HepG2 (cell line): ENCODE data around the gene GADD45A. TPM values are rescaled to one million over a fixed set of nuclear protein-coding genes. Genes with fewer than 3 reads are reported as not detected.

Source experiments
- ATAC-seq: fragments of 200-7000 bp; cut with Tn5 transposase; 3 replicates; pipeline ENCODE4 v1.9.1; 2020; ENCODE audit warnings: mild to moderate bottlenecking, moderate library complexity
- BruUV-seq: library from RNA; stranded (reverse); fragments of 400-500 nt; replicated peaks from 2 replicates; lab custom pipeline; 2021; lab: Mats Ljungman, UMichigan
- CTCF ChIA-PET: fragments of 300-600 bp; formaldehyde crosslinking; extraction: SDS; loops from one replicate; lab custom pipeline; 2021; ENCODE audit warnings: low total read pairs, inconsistent platforms, low intra/inter-chr PET ratio; lab: Yijun Ruan, JAX
- POLR2A ChIA-PET: fragments of 350-600 bp; sonication (Branson Sonifier 250); formaldehyde crosslinking; loops from one replicate; lab custom pipeline; 2020; ENCODE audit warnings: antibody characterized with exemption, inconsistent platforms; lab: Yijun Ruan, JAX
- DNase-seq: peaks from one replicate; pipeline ENCODE4 v3.0.0-alpha.2; 2015; ENCODE audit warnings: low spot score
- FAIRE-seq: peaks from 3 replicates; lab custom pipeline; 2011; peaks lifted over from hg19 to GRCh38; lab: Jason Lieb, UNC
- H2AFZ ChIP-seq: one replicate; pipeline ENCODE4 v1.6.1; 2011; ENCODE audit warnings: low read length, inconsistent platforms
- H3K27ac ChIP-seq: fragments of 300-600 bp; 3 replicates; pipeline ENCODE4 v1.8.0; 2011; ENCODE audit warnings: mixed run types, mild to moderate bottlenecking, mixed read lengths, low read length, inconsistent platforms; ENCODE audit not compliant: insufficient read depth; ENCODE audit errors: extremely low read length
- H3K27me3 ChIP-seq, 2 experiments: fragments of 200-600 bp in 1 of 2; 2 replicates in 1 of 2; 3 replicates in 1 of 2; pipeline versions ENCODE4 v1.6.0 to v1.8.0; 2011; ENCODE audit warnings: low read length in 2 of 2, mild to moderate bottlenecking in 2 of 2, moderate library complexity in 2 of 2, inconsistent platforms in 1 of 2; ENCODE audit not compliant: insufficient read depth in 2 of 2, control insufficient read depth in 1 of 2
- H3K36me3 ChIP-seq, 2 experiments: fragments of 200-600 bp in 1 of 2; replicated peaks in 1 of 2; 2 replicates in 1 of 2; 3 replicates in 1 of 2; pipeline versions ENCODE4 v1.5.1 to v1.8.0; 2011; ENCODE audit warnings: low read length in 2 of 2, inconsistent platforms in 1 of 2; ENCODE audit not compliant: insufficient read depth in 2 of 2, control insufficient read depth in 1 of 2
- H3K4me1 ChIP-seq: 2 replicates; pipeline ENCODE4 v1.5.1; 2012; ENCODE audit warnings: low read length, inconsistent platforms; ENCODE audit not compliant: insufficient read depth
- H3K4me2 ChIP-seq: 2 replicates; pipeline ENCODE4 v1.6.0; 2011; ENCODE audit warnings: low read depth, low read length, inconsistent platforms
- H3K4me3 ChIP-seq, 3 experiments: fragments of 200-600 bp in 1 of 3; sonication (generic), shearing (Covaris generic) in 1 of 3; replicated peaks in 1 of 3; 2 replicates each; pipeline ENCODE4 v1.5.1; 2011 to 2016; ENCODE audit warnings: low read length in 3 of 3, inconsistent platforms in 2 of 3, low read depth in 2 of 3, mild to moderate bottlenecking in 2 of 3, control low read depth in 1 of 3, mixed read lengths in 1 of 3; ENCODE audit not compliant: insufficient read depth in 1 of 3
- H3K79me2 ChIP-seq: one replicate; pipeline ENCODE4 v1.6.1; 2011; ENCODE audit warnings: low read length, inconsistent platforms; ENCODE audit not compliant: insufficient read depth
- H3K9ac ChIP-seq: 2 replicates; pipeline ENCODE4 v1.6.0; 2011; ENCODE audit warnings: mild to moderate bottlenecking, low read depth, low read length, inconsistent platforms; ENCODE audit not compliant: insufficient read depth
- H3K9me3 ChIP-seq: 2 replicates; pipeline ENCODE4 v1.5.1; 2012; ENCODE audit warnings: mild to moderate bottlenecking, low read length
- H4K20me1 ChIP-seq: 2 replicates; pipeline ENCODE4 v1.6.0; 2011; ENCODE audit warnings: inconsistent platforms, mild to moderate bottlenecking, low read length, moderate library complexity; ENCODE audit not compliant: insufficient read depth
- CCAR2 ChIP-seq: fragments of 200-400 bp; formaldehyde crosslinking; optimal IDR thresholded peaks from 2 replicates; pipeline ENCODE3; 2018; ENCODE audit warnings: low read depth, mild to moderate bottlenecking, low read length, moderate library complexity
- CEBPG ChIP-seq: IDR thresholded peaks from 2 replicates; pipeline ENCODE4 v1.6.1; 2016
- DPF2 ChIP-seq: sonication (generic); formaldehyde crosslinking; IDR thresholded peaks from 2 replicates; pipeline ENCODE4 v1.4.0; 2020; ENCODE audit warnings: mild to moderate bottlenecking, low read depth, missing genetic modification reagents, borderline replicate concordance
- ERF ChIP-seq: IDR thresholded peaks from 2 replicates; pipeline ENCODE4 v1.6.1; 2018; ENCODE audit warnings: missing biosample characterization, missing genetic modification reagents
- GLI4 ChIP-seq: sonication (generic); formaldehyde crosslinking; IDR thresholded peaks from 2 replicates; pipeline ENCODE4 v1.5.1; 2020; ENCODE audit warnings: missing genetic modification reagents, mild to moderate bottlenecking, moderate library complexity, borderline replicate concordance
- GTF3A ChIP-seq: sonication (generic); formaldehyde crosslinking; conservative IDR thresholded peaks from 2 replicates; pipeline ENCODE4 v1.4.0; 2020; ENCODE audit warnings: mild to moderate bottlenecking, missing genetic modification reagents
- HDAC6 ChIP-seq: fragments of 200-600 bp; sonication (generic); IDR thresholded peaks from 2 replicates; pipeline ENCODE4 v1.7.0; 2017; ENCODE audit warnings: mild to moderate bottlenecking, antibody characterized with exemption, low read length, low read depth
- HMGA1 ChIP-seq: sonication (generic); formaldehyde crosslinking; conservative IDR thresholded peaks from 2 replicates; pipeline ENCODE4 v1.4.0; 2020; ENCODE audit warnings: missing genetic modification reagents
- HOXA3 ChIP-seq: sonication (generic); formaldehyde crosslinking; IDR thresholded peaks from 2 replicates; pipeline ENCODE4 v1.5.0; 2020; ENCODE audit warnings: missing genetic modification reagents
- JUND ChIP-seq: sonication (generic); formaldehyde crosslinking; IDR thresholded peaks from 2 replicates; pipeline ENCODE4 v1.8.0; 2022; ENCODE audit warnings: mild to moderate bottlenecking, missing genetic modification reagents
- MAFF ChIP-seq: IDR thresholded peaks from 2 replicates; pipeline ENCODE4 v1.6.1; 2011; ENCODE audit warnings: low read depth, low read length, improper control_type of control experiment
- MLX ChIP-seq: IDR thresholded peaks from 2 replicates; pipeline ENCODE4 v1.6.1; 2016
- MXD4 ChIP-seq: IDR thresholded peaks from 2 replicates; pipeline ENCODE4 v1.6.1; 2016; ENCODE audit warnings: mild to moderate bottlenecking, missing biosample characterization, missing genetic modification reagents
- NCOR1 ChIP-seq: fragments of 200-600 bp; sonication (generic); IDR thresholded peaks from 2 replicates; pipeline ENCODE4 v1.7.0; 2017; ENCODE audit warnings: antibody characterized with exemption, low read length, borderline replicate concordance
- TEAD3 ChIP-seq: optimal IDR thresholded peaks from 2 replicates; pipeline ENCODE3; 2016; ENCODE audit warnings: borderline replicate concordance
- ZNF652 ChIP-seq: IDR thresholded peaks from 2 replicates; pipeline ENCODE4 v1.6.1; 2016; ENCODE audit warnings: low read depth, borderline replicate concordance
- ZNF770 ChIP-seq: sonication (generic); formaldehyde crosslinking; IDR thresholded peaks from 2 replicates; pipeline ENCODE4 v1.5.0; 2020; ENCODE audit warnings: mild to moderate bottlenecking, missing genetic modification reagents
- ZNF788 ChIP-seq: sonication (generic); formaldehyde crosslinking; IDR thresholded peaks from 2 replicates; pipeline ENCODE4 v1.5.0; 2020; ENCODE audit warnings: mild to moderate bottlenecking, missing genetic modification reagents, borderline replicate concordance
- WGBS: methylation state at CpG from one replicate; pipeline ENCODE4 v1.1.6; 2017; ENCODE audit warnings: low lambda C conversion rate; 5-methylcytosine and 5-hydroxymethylcytosine counted together
- in situ Hi-C: cut with HindIII; loops from 2 replicates; pipeline ENCODE4 v1.10.0; 2017; ENCODE audit warnings: low pct_unique_long_range_greater_than_20kb; ENCODE audit not compliant: extremely low pct_ligation_motif_present
- intact Hi-C: fragments of 100-400 bp; cut with micrococcal nuclease; formaldehyde crosslinking; loops from one replicate; pipeline ENCODE4 v1.10.0; 2022; ENCODE audit not compliant: unreplicated experiment
- polyA plus RNA-seq, 8 experiments: library from polyadenylated mRNA; depleted of rRNA in 3 of 8; stranded (reverse) in 7 of 8; unstranded in 1 of 8; fragments of >200 nt; fragmentation: Illumina TruSeq in 4 of 8; extraction: Trizol in 4 of 8; gene quantifications; 2 replicates each; pipeline versions ENCODE4 v1.2.1 to v1.2.3, GENCODE V29; 2011 to 2016; ENCODE audit warnings: low read depth in 4 of 8, missing spikeins in 1 of 8, mixed read lengths in 1 of 8; ENCODE audit not compliant: insufficient read depth in 1 of 8
- total RNA-seq, 5 experiments: library from RNA; depleted of rRNA; stranded (reverse); fragments of >200 nt; fragmentation: Illumina TruSeq; extraction: Trizol; gene quantifications; 2 replicates each; pipeline ENCODE4 v1.2.3, GENCODE V29; 2016; ENCODE audit warnings: low read depth in 1 of 5

The GADD45A gene
- total and polyA plus RNA-seq, 2 of the 13 experiments (the other 11 are each of a cell fraction or from before 2014, with no cell fraction given): 33.2 to 46.2 TPM

- ATAC-seq: no peak
Observed at GRCh38 chr1:67722292-67722944, 37.4 kb downstream of the GADD45A start.

GRCh38 chr1:67723126-67723525, 38.1 kb downstream of the GADD45A start:
- intact Hi-C loops (no loop called here), in situ Hi-C loops (no loop called here)
- no peak for FAIRE-seq
- H3K4me1 ChIP-seq: peaks cover 40% of the 10 kb centered on the region
- H2AFZ ChIP-seq: no peak overlapping the region
- no peak overlapping the region for H3K4me3 ChIP-seq
- H3K9ac ChIP-seq: no peak overlapping the region
- no peaks in the 10 kb centered on the region for H4K20me1 ChIP-seq
- ChIA-PET CTCF (no interaction called here), POLR2A (no interaction called here)
- 21% methylated on average over 1 of the region's 1 CpG for WGBS
- no peak overlapping the region for H3K4me2 ChIP-seq
- no peaks in the 10 kb centered on the region for H3K36me3 ChIP-seq
- ATAC-seq: no peak
- no peaks in the 10 kb centered on the region for H3K79me2 ChIP-seq
- no TSS peak for BruUV-seq
- no peak for DNase-seq
- no peaks in the 10 kb centered on the region; a peak in 1 of 5 replicates for H3K27me3 ChIP-seq
- H3K27ac ChIP-seq: no peak overlapping the region
- H3K9me3 ChIP-seq: no peaks in the 10 kb centered on the region
- no peak for TF ChIP-seq ZNF788 (CRISPR knock-in tag)
- no peak for TF ChIP-seq CCAR2
- TF ChIP-seq HOXA3 (CRISPR knock-in tag): no peak
- TF ChIP-seq ZNF770: no peak
- no peak for TF ChIP-seq GLI4
- no peak for TF ChIP-seq MLX (CRISPR knock-in tag)
- TF ChIP-seq JUND: no peak
- no peak for TF ChIP-seq HDAC6
- no peak for TF ChIP-seq GTF3A (CRISPR knock-in tag)
- TF ChIP-seq MAFF: no peak
- TF ChIP-seq DPF2 (CRISPR knock-in tag): no peak
- TF ChIP-seq NCOR1: no peak
- no peak for TF ChIP-seq ZNF652 (CRISPR knock-in tag)
- no peak for TF ChIP-seq TEAD3
- TF ChIP-seq MXD4 (CRISPR knock-in tag): no peak

More at GRCh38 chr1:67722292-67722944, 37.4 kb downstream of the GADD45A start:
- no peak overlapping the region for H3K9ac ChIP-seq
- H3K4me2 ChIP-seq: no peak overlapping the region
- no peak overlapping the region for H2AFZ ChIP-seq
- H3K79me2 ChIP-seq: no peaks in the 10 kb centered on the region
- H3K4me3 ChIP-seq: no peak overlapping the region
- no peak overlapping the region for H3K27ac ChIP-seq
- no peaks in the 10 kb centered on the region for H3K36me3 ChIP-seq
- no peaks in the 10 kb centered on the region for H3K27me3 ChIP-seq
- ChIA-PET CTCF (no interaction called here), POLR2A (no interaction called here)
- no peak for FAIRE-seq
- H3K4me1 ChIP-seq: peaks cover 47% of the 10 kb centered on the region
- no peaks in the 10 kb centered on the region for H3K9me3 ChIP-seq
- BruUV-seq: no TSS peak
- DNase-seq: no peak
- intact Hi-C loops (no loop called here), in situ Hi-C loops (no loop called here)
- WGBS: 6% methylated on average over 4 of the region's 4 CpGs
- H4K20me1 ChIP-seq: no peaks in the 10 kb centered on the region
- TF ChIP-seq ERF (no peak), HMGA1 (CRISPR knock-in tag) (no peak), CEBPG (peak; percentile 63)
